ENCODE results near the gene E2F8.
A peak's percentile ranks its signal among the peaks of the same experiment; 100 is the strongest.
"Not testable (repeated sequence)": the region's sequence is repeated elsewhere in the genome, so short reads cannot be mapped to it uniquely, and the experiment has no call there.

The E2F8 gene, protein sequence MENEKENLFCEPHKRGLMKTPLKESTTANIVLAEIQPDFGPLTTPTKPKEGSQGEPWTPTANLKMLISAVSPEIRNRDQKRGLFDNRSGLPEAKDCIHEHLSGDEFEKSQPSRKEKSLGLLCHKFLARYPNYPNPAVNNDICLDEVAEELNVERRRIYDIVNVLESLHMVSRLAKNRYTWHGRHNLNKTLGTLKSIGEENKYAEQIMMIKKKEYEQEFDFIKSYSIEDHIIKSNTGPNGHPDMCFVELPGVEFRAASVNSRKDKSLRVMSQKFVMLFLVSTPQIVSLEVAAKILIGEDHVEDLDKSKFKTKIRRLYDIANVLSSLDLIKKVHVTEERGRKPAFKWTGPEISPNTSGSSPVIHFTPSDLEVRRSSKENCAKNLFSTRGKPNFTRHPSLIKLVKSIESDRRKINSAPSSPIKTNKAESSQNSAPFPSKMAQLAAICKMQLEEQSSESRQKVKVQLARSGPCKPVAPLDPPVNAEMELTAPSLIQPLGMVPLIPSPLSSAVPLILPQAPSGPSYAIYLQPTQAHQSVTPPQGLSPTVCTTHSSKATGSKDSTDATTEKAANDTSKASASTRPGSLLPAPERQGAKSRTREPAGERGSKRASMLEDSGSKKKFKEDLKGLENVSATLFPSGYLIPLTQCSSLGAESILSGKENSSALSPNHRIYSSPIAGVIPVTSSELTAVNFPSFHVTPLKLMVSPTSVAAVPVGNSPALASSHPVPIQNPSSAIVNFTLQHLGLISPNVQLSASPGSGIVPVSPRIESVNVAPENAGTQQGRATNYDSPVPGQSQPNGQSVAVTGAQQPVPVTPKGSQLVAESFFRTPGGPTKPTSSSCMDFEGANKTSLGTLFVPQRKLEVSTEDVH

DNA sequence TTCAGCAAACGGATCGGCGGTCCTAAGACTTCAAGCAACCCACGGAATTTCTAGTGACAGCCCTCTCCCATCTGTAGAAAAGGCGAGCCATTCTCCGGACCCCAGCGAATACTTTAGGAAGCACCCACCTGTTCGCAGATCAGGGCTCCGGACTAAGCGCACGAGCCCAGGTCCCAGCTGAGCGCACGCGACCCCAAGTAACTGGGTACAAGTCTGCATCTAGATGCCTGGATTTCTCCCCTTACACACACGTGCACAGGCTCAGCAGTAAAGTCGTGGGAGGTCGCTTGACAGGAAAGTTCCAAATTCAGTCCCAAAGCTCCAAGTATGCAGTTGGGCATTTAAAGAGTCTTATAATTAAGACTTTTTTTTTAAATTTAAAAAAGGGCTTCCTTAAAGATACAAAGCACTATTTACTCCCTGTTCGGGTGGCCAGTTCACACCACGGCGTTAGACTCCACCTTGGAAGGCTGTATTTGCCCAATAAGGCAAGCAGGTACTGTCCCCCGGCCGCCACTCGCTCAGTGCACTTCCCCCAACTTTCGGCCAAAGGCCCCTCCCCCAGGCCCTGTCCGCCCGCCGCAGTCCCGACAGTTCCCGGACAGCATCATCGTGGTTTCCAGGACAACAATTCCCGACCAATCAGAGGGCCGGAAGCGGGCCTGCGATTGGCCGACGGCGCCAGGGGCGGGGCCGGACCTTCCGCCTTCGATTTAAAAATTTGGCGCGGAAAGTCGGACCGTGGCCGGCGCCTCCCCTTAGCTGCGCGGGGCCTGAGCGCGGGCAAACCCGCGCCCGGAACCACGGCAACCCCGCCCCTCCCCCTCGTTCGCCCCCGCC lies at the start of gene E2F8:
Gene E2F8 (minus strand): TSS at position 526 of the 840 bp plus-strand sequence. CDS start 824 bp downstream, outside the sequence.
- DNase-seq (ENCODE audit: low read depth in 2 of 2): peak; percentile 71 to 73

DNA sequence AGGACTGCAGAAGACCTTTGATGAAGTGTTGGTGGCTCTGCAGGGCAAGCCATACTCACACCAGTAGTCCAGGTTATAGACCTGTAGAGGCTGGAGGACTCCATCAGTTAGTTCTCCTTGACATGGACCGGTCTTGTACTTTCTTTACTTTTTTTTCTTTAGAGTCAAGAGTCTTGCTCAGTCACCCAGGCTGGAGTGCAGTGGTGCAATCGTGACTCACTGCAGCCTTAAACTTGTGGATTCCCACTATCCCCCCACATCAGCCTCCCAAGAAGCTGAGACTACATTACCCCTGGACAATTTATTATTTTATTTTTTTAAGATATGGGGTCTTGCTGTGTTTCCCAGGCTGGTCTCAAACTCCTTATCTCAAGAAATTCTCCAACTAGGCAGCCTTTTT lies 49.6 kb upstream of the E2F8 start:
- no peak for DNase-seq (ENCODE audit: low read depth in 2 of 2)

DNA sequence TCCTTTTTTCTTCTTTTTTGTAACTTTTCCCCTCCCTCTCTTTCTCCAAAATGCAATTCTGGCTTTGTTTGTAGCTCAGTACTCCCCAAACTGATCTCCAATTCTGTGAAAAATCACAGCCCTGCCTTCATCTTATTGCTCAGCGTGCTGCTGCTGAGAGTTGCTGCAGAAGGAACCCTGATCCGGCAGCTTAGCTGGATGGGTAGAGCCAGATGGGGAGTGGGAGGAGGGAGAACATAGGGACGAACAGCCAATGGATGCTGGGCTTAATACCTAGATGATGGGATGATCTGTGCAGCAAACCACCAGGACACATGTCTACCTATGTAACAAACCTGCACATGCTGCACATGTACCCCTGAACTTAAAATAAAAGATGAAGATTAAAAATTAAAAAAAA lies 47.5 kb upstream of the E2F8 start:
- no peak for DNase-seq (ENCODE audit: low read depth in 2 of 2)

DNA sequence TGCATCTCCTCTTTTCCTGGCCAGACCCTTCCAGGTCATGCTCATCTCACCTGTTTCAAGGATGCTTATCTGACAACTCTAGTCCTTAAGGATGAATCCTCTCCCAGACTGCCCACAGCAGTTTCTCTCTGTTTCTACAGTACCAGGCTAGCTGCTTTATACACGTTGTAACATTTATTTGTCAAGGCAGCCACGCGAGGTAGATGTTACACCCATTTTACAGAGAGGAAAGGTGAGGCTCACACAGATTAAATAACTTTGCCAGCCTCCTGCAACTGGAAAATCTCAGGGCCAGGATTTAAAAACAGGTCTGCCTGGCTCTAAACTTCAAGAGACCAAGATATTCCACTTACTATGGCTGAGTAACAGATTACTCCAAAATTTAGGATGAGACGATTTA lies 45.7 kb upstream of the E2F8 start:
- no peak for DNase-seq (ENCODE audit: low read depth in 2 of 2)

DNA sequence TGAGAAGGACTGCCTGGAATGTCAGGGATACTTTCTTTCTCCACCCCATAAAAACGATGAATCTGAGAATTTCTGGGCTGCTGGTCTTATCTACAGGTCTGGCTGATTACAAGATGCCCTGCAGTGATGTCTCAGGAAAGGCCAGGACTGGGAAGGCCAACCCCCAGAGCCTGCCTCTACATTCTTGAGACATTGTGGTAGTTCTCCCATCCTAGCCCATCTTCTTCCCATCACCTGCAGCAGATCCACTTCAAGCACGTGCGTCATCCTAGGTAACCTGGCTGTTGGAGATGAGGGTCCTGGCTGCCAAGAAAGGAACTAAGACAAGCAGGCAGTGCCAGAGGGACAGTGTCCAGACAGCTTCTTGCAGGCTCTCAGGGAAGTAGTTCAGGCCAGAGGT lies 44.1 kb upstream of the E2F8 start:
- no peak for DNase-seq (ENCODE audit: low read depth in 2 of 2)

DNA sequence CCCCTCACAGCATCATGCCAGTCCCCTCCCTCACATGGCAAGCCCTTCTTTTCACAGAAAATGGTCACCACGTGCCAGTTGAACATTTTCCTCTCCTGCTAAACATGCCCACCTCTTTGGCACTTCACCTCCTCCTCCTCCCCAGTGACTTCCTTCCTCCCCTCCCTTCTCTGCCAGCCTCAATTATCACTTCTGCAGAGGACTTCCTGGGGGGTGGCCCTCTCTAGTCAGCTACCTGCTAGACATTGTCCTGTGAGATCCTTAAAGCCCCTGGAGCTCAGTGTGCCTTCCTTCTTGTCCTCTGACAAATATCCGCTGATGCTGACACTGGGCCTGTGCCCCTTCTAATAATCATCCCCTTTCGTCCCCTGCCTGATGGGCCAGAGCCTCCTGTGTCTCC lies 43.2 kb upstream of the E2F8 start:
- DNase-seq (ENCODE audit: low read depth in 2 of 2): no peak

DNA sequence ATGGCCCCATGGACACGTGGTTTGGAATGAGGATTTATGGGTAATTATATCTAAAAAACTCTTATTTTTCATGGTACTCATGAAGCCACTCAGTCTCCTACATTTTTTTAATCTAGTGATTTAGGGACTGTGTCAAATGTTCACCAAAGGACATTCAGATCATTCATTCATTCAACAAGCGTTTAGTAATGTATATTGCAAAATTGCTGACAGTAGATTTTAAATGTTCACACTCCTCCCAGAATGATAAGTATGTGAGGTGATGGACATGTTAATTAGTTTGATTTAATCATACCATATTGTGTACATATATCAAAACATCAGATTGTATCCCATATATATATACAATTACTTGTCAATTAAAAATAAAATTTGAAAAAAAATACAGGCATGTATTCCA lies 40.8 kb upstream of the E2F8 start:
- DNase-seq (ENCODE audit: low read depth in 2 of 2): no peak

DNA sequence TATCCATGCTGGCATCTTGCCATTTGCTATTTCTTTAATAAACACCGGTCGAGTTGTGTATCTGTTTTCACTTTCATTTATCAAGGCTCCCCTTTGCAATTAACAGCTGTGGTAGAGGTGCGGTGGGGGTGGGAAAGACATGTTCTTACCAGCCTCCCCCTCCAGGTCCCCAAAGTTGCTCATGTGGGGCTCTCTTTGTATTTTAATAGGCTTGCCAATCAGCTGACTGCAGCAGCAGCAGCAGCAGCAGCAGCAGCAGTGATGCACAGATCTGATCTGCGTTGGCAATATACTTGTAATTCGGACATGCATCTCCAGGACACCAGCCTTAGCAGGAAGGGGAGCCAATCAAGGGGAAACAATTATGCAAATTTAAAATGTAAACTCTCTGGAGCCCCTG lies 40.3 kb upstream of the E2F8 start:
- peak in 1 of 2 donors; percentile 11 for DNase-seq (ENCODE audit: low read depth in 2 of 2)

DNA sequence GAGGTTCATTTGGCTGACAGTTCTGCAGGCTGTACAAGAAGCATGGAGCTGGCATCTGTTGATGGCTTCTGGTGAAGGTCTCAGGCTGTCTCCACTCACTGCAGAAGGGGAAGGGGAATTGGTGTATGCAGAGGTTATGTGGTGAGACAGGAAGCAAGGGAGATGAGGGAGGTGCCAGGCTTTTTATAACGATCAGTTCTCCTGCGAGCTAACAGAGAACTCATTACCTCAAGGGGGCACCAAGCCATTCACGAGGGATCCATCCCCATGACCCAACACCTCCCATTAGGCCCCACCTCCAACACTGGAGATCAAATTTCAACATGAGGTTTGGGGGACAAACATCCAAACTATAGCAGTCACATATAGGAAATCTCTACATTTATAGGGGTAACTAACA lies 38.7 kb upstream of the E2F8 start:
- no peak for DNase-seq (ENCODE audit: low read depth in 2 of 2)

DNA sequence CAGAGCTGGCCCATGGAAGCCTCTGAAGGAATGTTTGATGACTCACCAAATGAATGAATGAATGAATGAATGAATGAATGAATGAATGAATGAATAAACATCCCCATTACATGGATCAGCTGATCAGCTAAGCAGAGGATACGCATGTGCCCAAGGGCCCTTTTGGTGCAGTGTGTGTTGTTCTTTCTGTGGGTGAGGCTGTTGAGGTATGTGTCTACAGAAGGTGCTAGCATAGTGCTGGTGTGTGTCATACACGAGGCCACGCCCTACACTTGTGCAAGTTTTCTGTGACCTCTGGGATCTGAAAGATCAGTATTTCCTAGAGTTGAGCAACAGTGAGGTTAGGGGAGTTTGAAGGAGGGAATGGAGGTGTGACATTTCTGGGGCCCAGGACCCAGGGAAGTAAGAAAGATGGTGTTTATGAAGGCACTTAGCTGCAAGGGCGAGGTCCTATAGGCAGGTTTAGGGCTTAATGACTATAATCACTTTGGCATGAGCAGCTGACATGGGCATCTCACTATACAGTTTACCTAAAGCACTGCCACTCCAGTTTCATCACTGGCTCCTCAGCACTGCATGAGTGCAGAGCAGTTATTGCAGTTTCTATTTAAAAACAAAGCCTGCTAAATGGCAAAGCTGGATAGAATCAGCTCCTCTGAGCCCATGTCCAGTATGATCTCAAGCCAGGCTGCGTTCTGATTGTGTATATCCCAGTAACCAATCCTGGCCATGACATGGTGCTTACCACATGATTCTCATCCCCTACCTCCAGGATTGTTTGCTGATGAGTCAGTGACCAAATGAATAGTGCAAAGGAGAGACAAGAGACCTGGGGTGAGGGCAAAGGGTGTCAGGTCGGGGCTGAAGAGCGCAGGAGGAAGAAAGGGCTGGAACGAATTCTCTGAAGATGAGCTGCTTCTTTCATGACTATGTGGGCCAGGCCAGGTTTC lies 36.4 kb upstream of the E2F8 start:
- DNase-seq (ENCODE audit: low read depth in 2 of 2): no peak

DNA sequence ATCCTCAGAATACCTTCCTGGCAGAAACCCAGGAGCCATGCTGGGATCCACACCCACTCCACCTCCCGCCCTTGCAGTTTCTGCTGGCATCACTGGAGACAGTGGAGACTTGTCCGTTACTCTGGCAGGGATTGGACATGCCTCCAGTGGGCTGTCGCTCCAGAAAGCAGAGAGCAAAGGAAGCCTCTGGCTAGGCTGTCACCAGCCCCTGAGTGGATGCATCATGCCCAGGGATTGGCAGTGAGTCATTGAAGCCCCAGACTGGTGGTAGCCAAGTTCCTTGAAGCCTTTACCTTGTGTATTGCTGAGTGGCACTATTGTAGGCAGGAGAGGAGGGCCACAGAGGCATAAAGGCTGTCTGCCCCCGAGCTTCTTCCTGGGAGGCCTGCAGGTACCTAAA lies 34.8 kb upstream of the E2F8 start:
- no peak for DNase-seq (ENCODE audit: low read depth in 2 of 2)

DNA sequence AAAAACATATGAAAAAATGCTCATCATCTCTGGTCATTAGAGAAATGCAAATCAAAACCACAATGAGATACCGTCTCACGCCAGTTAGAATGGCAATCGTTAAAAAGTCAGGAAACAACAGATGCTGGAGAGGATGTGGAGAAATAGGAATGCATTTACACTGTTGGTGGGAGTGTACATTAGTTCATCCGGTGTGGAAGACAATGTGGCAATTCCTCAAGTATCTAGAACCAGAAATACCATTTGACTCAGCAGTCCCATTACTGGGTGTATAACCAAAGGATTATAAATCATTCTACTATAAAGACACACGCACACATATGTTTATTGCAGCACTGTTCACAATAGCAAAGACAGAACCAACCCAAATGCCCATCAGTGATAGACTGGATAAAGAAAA lies 32.5 kb upstream of the E2F8 start:
- DNase-seq (ENCODE audit: low read depth in 2 of 2): not testable (repeated sequence)

DNA sequence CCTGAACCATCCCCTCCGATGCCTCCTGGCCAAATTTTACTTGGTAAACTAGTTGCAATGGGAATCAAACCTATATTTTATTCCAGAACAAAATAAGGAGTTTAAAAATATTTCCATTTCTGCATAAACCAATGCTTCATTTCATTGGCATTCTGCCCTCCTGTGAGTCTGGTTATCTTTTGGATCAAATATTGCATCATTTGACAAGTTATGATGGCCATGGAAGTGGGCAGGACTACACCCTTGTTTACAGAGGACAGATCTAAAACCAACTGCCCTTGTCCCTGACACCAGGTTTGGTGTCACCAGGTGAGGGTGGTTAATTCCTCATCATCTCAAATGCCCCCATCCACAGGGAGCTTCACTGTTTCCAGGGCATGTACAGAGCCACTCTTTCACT lies 28.2 kb upstream of the E2F8 start:
- no peak for DNase-seq (ENCODE audit: low read depth in 2 of 2)

DNA sequence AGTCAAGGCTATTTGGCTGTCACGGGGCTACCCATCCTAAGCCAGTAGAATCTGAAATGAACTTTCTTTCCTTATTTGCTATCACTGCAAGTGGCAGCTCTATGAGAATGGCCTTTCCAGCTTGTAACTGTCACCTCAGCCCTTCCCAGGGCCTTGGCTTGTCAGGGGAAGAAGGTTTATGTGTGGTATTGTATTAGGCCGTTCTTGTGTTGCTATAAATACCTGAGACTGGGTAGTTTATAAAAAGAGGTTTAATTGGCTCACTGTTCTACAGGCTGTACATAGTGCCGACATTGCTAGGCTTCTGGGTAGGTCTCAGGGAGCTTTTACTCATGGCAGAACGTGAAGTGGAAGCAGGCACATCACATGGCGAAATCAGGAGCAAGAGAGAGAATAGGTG lies 26.8 kb upstream of the E2F8 start:
- DNase-seq (ENCODE audit: low read depth in 2 of 2): no peak

DNA sequence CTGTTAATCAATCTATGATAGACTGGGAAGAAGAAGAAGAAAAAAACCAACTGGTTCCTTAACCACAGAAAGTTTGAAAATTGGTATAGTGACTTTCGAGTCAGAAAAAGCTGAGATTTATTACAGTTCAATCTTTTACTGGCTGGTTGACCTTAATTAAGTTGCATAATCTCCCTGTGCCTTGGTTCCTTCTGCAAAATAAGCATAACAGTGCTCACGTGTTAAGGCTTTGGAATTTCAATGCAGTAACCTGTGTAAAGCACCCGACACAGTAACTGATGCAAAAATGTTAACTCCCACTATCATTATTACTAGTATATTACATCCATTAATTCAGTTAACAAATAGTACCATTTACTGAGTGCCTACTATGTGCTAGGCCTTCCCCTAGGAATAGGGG lies 22.6 kb upstream of the E2F8 start:
- DNase-seq (ENCODE audit: low read depth in 2 of 2): no peak

DNA sequence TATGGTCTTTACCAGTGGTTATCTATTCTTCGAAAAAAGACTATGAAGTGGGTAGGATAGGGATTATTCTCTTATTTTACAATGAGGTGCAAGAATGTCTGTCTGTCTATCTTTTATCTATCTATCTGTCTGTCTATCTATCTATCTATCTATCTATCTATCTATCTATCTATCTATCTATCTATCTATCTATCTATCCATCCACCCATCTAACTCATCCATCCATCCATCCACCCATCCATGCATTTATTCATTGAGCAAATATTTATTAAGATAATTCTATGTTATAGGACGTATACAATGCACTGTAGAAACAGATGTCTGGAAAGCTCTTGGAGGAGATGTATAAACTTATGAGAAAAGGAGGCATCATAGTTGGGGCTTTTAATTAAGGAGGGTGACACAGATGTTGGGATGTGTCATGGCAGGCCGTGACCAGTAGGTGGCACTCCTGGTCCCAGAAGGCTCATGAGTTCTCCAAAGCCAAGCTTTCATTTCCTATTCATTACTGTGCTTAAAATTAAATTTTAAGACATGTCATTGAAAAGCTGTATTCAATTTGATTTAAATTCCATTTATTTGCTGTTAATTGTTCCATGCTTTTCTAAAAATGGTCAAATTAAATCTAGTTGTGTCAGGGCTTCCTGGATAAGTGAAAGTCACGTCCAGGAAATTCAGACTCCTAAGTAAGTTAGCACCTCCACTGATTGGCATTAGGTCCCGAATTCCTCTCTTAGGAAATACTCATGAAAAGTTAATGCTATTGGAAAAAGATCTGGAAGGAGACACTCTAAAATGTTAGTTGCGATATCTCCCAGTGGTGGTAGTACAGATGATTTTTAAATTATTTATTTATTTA lies 19.0 kb upstream of the E2F8 start:
- peak; percentile 31 to 32 for DNase-seq (ENCODE audit: low read depth in 2 of 2)

DNA sequence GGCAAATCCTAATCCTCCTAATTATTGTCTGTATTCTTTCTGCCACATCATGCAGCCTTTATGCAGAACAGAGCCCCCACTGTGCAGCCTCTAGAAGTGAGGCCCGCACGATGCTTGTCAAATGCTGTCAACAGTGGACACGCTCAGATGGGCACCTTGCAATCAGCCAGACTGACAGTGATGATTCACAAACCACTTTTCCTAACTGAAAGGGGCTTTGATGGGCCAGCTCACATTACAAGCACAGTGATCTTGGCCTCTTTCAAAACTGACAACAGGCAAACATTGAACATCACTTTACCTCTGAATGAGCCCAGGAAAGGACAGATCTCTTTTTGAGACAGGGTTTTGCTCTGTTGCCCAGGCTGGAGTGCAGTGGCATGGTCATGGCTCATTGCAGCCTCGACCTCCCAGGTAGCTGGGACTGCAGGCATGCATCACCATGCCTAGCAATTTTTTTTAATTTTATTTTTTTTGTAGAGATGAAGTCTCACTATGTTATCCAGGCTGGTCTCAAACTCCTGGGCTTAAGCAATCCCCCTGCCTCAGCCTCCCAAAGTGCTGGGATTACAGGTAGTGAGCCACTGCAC lies 18.0 kb upstream of the E2F8 start:
- no peak for DNase-seq (ENCODE audit: low read depth in 2 of 2)

DNA sequence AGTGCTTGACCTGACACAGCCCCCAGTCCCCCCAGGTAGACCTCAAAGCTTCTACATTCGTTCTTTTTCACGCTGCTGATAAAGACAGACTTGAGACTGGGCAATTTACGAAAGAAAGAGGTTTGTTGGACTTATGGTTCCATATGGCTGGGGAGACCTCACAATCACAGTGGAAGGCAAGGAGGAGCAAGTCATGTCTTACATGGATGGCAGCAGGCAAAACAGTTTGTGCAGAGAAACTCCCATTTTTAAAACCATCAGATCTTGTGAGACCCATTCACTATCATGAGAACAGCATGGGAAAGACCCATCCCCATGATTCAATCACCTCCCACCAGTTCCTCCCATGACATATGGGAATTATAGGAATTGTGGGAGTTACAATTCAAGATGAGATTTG lies 13.7 kb upstream of the E2F8 start:
- not testable (repeated sequence) for DNase-seq (ENCODE audit: low read depth in 2 of 2)

DNA sequence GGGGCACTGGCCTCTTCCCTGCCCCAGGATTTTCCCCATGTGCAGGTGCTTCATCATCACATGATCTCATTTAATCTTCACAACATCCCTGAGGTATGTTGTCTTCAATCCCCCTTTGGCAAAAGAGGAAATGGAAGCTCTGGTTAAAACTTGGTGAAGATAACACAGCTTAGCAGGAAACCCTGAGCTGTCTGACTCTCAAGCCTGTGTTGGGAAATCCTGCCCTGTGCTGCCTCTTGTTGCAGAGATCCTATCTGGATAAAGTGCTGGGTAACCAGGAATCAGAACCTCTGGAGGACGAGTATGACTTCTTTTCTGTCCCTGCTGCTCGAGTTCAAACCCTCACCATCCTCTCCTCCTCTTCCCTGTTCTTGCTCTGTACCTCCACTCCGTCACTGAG lies 13.1 kb upstream of the E2F8 start:
- DNase-seq (ENCODE audit: low read depth in 2 of 2): no peak

Data from stimulated activated CD8-positive, alpha-beta memory T cell treated with anti-CD3 and anti-CD28 coated beads, Interleukin-7, amount 100 ng/mL, for 4 hours (primary cell).